Panc1 (cell line): Measurements from ENCODE around the gene PRKCB.

Experiments
- POLR2AphosphoS5 ChIP-seq: IDR thresholded peaks from 2 replicates; pipeline ENCODE4 v1.6.1; 2012; ENCODE audit warnings: mild to moderate bottlenecking, low read depth, low read length, moderate library complexity
- SIN3A ChIP-seq: IDR thresholded peaks from 2 replicates; pipeline ENCODE4 v1.6.1; 2012; ENCODE audit warnings: low read depth, mild to moderate bottlenecking, low read length, moderate library complexity, borderline replicate concordance; ENCODE audit not compliant: insufficient read depth
- TCF7L2 ChIP-seq: IDR thresholded peaks from 2 replicates; pipeline ENCODE4 v1.6.1; 2011; ENCODE audit warnings: mild to moderate bottlenecking, low read depth, low read length, inconsistent platforms
- TF ChIP-seq, protein P1 (sequence below): fragments of 450-650 bp; IDR thresholded peaks from 2 replicates; pipeline ENCODE4 v1.5.1; 2017; ENCODE audit warnings: mild to moderate bottlenecking
- TF ChIP-seq, protein P2 (sequence below), 2 experiments: IDR thresholded peaks; 2 replicates each; pipeline ENCODE4 v1.6.1; 2011 to 2012; ENCODE audit warnings: low read depth in 2 of 2, control low read depth in 1 of 2, low read length in 1 of 2, mild to moderate bottlenecking in 1 of 2, moderate library complexity in 1 of 2; ENCODE audit not compliant: insufficient read depth in 1 of 2

DNA sequence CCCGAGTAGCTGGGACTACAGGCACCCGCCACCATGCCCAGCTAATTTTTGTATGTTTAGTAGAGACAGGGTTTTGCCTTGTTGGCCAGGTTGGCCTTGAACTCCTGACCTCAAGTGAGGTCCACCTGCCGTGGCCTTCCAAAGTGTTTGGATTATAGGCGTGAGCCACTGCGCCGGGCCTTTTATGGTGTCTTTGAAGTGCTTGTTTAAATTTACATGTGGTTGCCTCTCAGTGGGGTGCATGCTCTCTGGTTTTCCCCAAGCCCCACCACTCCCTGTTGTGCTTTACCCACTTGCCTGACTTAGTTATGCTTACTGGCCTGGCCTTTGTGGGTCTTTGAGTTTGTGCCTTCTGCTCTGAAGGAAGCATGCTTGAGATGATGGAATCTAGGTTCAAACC lies 132.0 kb downstream of the PRKCB start:
- TF ChIP-seq, protein P1, sequence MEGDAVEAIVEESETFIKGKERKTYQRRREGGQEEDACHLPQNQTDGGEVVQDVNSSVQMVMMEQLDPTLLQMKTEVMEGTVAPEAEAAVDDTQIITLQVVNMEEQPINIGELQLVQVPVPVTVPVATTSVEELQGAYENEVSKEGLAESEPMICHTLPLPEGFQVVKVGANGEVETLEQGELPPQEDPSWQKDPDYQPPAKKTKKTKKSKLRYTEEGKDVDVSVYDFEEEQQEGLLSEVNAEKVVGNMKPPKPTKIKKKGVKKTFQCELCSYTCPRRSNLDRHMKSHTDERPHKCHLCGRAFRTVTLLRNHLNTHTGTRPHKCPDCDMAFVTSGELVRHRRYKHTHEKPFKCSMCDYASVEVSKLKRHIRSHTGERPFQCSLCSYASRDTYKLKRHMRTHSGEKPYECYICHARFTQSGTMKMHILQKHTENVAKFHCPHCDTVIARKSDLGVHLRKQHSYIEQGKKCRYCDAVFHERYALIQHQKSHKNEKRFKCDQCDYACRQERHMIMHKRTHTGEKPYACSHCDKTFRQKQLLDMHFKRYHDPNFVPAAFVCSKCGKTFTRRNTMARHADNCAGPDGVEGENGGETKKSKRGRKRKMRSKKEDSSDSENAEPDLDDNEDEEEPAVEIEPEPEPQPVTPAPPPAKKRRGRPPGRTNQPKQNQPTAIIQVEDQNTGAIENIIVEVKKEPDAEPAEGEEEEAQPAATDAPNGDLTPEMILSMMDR = no peak
- TF ChIP-seq POLR2AphosphoS5 = no peak
- TF ChIP-seq TCF7L2 = no peak
- no peak for TF ChIP-seq SIN3A
- TF ChIP-seq, protein P2, sequence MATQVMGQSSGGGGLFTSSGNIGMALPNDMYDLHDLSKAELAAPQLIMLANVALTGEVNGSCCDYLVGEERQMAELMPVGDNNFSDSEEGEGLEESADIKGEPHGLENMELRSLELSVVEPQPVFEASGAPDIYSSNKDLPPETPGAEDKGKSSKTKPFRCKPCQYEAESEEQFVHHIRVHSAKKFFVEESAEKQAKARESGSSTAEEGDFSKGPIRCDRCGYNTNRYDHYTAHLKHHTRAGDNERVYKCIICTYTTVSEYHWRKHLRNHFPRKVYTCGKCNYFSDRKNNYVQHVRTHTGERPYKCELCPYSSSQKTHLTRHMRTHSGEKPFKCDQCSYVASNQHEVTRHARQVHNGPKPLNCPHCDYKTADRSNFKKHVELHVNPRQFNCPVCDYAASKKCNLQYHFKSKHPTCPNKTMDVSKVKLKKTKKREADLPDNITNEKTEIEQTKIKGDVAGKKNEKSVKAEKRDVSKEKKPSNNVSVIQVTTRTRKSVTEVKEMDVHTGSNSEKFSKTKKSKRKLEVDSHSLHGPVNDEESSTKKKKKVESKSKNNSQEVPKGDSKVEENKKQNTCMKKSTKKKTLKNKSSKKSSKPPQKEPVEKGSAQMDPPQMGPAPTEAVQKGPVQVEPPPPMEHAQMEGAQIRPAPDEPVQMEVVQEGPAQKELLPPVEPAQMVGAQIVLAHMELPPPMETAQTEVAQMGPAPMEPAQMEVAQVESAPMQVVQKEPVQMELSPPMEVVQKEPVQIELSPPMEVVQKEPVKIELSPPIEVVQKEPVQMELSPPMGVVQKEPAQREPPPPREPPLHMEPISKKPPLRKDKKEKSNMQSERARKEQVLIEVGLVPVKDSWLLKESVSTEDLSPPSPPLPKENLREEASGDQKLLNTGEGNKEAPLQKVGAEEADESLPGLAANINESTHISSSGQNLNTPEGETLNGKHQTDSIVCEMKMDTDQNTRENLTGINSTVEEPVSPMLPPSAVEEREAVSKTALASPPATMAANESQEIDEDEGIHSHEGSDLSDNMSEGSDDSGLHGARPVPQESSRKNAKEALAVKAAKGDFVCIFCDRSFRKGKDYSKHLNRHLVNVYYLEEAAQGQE (IDR thresholded peaks at IDR 0.05; ENCODE audit: insufficient read depth in 1 of 2, low read depth in 2 of 2, low read length in 1 of 2) = no peak
